H4 (cell line): ENCODE measurements around the gene RAB14. TPM values are rescaled to one million over a fixed set of nuclear protein-coding genes. Genes with fewer than 3 reads are reported as not detected.
A peak's percentile ranks its signal among the peaks of the same experiment; 100 is the strongest.

ENCODE experiments used
- DNase-seq: peaks from one replicate; pipeline ENCODE4 v3.0.0-alpha.2; 2015; ENCODE audit warnings: low spot score
- total RNA-seq: library from RNA; depleted of rRNA; stranded (reverse); fragments of >200 nt; shearing (Covaris generic); gene quantifications from 2 replicates; pipeline ENCODE4 v1.2.3, GENCODE V29; 2014

RAB14 gene
- total RNA-seq, 1 experiment from 2014 or later = 30.7 TPM

DNA sequence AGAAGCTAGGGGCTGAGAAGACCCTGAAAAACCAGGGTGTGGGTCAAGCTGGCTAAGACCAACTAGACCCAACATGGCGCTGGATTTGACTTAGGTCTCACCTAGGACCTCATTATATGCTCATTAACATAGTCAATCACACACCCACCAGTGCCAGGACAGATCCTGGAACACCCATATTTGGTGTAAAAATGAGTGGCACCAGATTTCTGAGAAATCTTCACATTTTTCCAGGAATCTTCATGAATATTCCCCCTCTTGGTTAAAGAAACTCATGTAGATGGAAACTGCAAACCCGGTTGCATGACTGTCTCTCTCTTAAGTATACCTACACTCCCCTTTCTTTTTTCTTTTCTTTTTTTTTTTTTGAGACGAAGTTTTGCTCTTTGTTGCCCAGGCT is 17.9 kb upstream of the RAB14 start:
- no peak for DNase-seq

DNA sequence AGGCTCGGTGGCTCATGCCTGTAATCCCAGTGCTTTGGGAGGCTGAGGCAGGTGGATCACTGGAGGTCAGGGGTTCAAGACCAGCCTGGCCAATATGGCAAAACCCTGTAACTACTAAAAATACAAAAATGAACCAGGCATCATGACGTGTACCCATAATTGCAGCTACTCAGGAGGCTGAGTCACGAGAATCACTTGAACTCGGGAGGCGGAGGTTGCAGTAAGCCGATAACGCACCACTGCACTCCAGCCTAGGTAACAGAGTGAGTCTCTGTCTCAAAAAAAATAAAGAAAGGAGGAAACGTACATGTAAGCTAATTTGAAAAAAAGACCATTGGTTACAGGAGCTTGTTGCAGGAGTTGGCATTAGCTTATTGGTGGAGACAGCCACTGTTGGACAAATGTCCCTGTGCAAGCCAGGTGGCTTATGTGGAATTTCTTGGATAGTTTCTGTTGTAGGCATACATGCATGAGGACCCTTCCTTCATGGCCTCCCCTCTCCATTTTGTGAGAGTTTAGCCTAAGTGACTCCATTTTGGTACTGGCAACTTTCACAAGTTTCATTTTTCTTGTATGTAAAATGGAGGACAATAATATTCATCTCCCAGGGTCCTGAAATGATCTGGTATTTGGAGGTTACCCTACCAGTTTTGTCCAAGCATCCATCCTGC is 16.8 kb upstream of the RAB14 start:
- no peak for DNase-seq

GRCh38 chr9:121217609-121218292 is 16.1 kb upstream of the RAB14 start:
- DNase-seq = no peak

DNA sequence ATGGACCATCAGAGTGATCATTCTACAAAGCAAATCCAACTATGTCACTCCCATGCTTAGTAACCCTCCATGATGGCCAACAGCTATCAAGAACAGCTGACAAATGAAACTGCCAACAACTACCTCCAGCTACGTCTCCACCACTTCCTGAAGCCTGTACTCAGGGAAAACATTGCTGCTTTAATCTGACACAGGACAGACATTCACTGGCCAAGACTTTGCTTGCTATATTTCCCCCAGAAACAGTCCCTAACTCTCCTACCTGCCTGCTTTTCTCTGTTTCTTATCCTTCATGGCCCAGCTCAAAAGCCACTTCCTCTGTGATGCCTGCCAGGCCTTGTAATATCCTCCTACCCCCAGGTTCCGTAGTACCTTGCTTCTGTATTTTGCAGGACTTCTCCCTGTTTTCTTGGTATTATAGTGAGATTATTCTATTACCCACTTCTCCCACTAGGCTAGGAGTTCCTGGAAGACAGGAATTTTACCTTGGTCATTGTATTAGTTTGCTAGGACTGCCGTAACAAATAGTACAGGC is 14.7 kb upstream of the RAB14 start:
- no peak for DNase-seq

- DNase-seq = no peak
Observed at GRCh38 chr9:121214005-121214404, 12.3 kb upstream of the RAB14 start.

GRCh38 chr9:121213136-121213806 is 11.6 kb upstream of the RAB14 start:
- peak; percentile 88 for DNase-seq

GRCh38 chr9:121210536-121210935 is 8.9 kb upstream of the RAB14 start:
- no peak for DNase-seq

DNA sequence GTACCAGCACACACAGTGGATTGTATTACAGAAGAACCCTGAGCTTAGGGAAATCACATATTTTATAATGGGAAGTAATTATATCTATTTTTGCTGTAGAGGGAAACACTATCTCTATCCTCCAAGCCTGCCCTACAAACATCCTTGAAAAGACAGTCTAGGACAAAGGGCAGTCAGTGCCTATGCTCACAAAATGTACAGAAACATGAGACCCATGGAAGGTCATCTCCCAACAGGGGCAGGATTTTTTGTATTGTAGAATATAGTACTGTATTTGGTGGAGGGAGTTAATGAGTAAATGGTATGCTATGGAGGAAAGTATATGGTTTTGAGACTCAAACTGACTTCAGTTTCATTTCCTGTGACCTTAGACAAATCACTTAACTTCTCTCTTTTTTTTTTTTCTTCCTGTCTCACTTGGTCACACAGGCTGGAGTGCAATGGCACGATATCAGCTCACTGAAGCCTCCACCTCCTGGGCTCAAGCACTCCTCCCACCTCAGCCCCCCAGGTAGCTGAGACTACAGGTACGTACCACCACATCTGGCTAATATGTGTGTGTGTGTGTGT is 5.8 kb upstream of the RAB14 start:
- DNase-seq = no peak

- DNase-seq = peak; percentile 69
Observed at GRCh38 chr9:121206516-121207370, 5.1 kb upstream of the RAB14 start.

- DNase-seq = no peak
Observed at GRCh38 chr9:121204611-121205010, 2.9 kb upstream of the RAB14 start.

DNA sequence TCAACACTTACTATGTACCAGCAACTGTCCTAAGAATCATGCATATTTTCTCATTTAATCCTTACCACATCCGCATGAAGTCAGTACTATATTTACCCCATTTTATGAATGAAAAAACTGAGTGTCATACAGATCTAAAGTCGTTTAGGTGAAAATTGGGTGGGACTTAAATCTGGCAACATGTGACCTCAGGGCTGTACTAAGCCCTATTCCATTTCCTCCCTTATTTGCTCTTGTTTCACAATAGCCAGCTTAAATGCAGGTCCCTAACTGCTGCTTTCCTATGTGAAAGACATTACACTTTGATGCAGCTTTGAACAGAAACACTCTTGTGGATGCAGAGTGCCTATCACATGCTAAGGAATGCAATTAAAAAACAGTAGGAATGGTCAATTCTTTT is 2.5 kb upstream of the RAB14 start:
- DNase-seq = no peak

DNA sequence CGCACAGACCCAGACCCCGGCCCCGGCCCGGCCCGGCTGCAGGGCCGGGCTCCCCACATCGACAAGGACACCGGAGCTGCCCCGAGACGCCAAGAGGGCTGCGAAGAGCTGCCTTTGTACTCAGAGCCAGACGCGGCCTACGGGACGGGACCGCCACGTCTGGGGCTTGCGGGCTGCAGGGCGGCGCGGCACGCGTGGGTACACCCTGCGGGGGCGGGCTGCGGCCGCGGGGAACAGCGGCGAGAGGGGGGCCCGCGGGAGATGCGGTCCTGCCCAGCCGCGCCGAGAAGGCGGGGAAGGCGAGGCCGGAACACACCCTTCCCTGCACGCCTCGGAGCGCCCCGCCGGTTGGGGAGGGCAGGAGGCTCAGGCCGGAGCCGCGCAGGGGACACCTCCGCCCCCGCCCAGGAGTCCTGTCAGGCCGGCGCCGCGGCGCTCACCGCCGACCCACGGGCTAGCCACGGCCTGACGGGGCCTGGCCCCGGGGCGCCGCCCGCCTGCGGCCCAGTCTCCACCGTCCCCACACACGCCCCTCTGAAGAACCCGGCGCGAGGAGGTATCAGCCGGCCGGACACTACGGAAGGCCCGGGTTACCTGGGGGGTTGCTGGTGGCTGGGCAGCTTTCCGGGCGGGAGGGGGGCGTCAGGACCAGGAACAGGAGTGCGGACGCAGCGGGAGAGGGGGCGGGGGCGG is 478 bp downstream of the RAB14 start:
- no peak for DNase-seq

- DNase-seq = no peak
Observed at GRCh38 chr9:121200356-121200755, 1.3 kb downstream of the RAB14 start.

- no peak for DNase-seq
Observed at GRCh38 chr9:121199921-121200320, 1.7 kb downstream of the RAB14 start.

- DNase-seq = no peak
Observed at GRCh38 chr9:121198512-121199042, 3.1 kb downstream of the RAB14 start.

DNA sequence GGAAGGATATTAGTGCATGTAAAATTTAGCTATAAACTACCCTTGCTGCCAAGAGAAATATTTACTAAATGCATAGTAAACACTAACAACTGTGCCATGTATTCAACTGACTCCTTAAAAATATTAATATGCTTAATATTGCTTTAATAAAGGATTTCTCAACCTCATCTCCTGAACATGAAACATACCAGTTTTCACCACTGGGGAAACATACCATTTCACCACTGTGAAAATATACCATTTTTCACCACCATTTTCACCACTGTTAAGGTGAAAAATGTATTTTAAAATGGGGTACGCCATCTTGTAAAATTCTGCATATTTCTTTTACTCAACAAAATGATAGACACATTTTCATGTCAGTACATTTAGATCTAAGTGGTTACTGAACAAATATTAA is 4.5 kb downstream of the RAB14 start:
- no peak for DNase-seq

DNA sequence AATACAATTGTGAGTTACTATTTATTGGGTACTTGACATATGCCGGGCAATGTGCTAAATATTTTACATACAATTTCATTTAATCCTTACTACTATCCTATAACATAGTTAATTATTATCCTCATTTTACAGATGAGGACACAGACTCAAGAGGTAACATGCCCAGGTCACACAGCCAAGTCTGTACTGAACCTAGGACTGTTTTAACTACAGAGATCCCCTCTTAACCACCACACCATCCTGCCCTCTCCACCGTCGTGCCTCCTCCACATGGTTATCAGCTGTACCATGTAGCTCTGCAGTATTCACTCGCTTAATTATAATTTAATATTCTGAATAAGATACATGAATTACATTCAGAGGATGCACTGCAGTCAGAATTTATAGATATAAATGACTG is 5.3 kb downstream of the RAB14 start:
- DNase-seq = no peak

GRCh38 chr9:121194730-121195129 is 6.9 kb downstream of the RAB14 start:
- DNase-seq = no peak

GRCh38 chr9:121192959-121193640 is 8.6 kb downstream of the RAB14 start:
- no peak for DNase-seq

GRCh38 chr9:121192518-121192917 is 9.2 kb downstream of the RAB14 start:
- DNase-seq = no peak
